Tibial nerve (tissue), 4 donors: ENCODE measurements around the gene SKI.

Experiments used
- EP300 ChIP-seq, 2 donors: sonication (generic); formaldehyde crosslinking; IDR thresholded peaks; one replicate each; pipeline ENCODE4 v1.6.1; 2017; ENCODE audit warnings: antibody characterized with exemption in 2 of 2, mild to moderate bottlenecking in 1 of 2
- POLR2A ChIP-seq, 2 donors: fragments of 450-650 bp; IDR thresholded peaks; one replicate each; pipeline ENCODE4 v1.6.1; 2017; ENCODE audit warnings: antibody characterized with exemption in 2 of 2, mild to moderate bottlenecking in 2 of 2, moderate library complexity in 2 of 2
- TF ChIP-seq, protein P1 (sequence below), 5 experiments: fragments of 200-600 bp in 3 of 5; fragments of 450-650 bp in 2 of 5; sonication (generic) in 3 of 5; IDR thresholded peaks; one replicate each; pipeline ENCODE4 v1.5.1; 2016 to 2019; ENCODE audit warnings: antibody characterized with exemption in 5 of 5, mild to moderate bottlenecking in 3 of 5, moderate library complexity in 2 of 5

DNA sequence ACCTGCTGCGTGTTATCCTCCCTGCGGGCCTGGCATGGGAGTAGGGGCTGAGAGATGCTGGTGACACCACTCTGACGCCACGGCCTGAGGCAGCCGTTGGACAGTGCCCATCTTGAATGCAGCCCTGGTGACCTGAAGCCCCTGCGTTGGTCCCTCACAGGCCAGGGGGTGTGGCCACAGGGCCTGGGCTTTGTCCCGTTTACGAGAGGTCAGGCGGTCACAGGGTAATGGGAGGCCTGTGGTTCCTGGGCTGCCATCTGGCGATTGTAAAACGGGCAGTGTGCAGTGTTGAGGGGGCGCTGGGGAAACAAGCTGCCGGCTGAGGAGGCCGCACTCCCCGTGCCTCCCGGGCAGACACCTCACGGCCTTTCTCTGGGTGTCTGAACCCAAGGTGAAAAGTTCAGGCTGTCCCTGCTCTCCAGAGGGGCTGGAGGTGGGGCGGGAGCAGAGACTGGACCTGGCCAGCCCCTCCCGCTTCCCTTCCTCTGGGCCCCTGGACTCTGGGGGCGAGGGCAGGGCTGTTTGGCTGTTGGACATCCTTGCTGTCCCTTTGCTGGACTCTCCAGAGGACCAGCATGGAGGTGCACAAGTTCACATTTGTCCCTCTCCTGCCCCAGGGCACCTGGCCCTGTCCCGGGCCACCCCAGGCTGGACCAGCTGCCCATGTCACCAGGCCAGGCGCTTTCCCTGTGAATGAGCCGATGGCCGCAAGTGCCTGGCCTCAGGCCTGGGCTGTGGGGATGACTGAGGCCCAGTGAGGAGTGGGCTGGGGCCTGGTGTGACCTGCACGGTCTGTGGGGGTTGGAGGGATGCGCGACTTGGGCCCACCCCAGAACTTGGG lies 42.4 kb downstream of the SKI start:
- TF ChIP-seq POLR2A (IDR thresholded peaks at IDR 0.05) = no peak
- TF ChIP-seq, protein P1, sequence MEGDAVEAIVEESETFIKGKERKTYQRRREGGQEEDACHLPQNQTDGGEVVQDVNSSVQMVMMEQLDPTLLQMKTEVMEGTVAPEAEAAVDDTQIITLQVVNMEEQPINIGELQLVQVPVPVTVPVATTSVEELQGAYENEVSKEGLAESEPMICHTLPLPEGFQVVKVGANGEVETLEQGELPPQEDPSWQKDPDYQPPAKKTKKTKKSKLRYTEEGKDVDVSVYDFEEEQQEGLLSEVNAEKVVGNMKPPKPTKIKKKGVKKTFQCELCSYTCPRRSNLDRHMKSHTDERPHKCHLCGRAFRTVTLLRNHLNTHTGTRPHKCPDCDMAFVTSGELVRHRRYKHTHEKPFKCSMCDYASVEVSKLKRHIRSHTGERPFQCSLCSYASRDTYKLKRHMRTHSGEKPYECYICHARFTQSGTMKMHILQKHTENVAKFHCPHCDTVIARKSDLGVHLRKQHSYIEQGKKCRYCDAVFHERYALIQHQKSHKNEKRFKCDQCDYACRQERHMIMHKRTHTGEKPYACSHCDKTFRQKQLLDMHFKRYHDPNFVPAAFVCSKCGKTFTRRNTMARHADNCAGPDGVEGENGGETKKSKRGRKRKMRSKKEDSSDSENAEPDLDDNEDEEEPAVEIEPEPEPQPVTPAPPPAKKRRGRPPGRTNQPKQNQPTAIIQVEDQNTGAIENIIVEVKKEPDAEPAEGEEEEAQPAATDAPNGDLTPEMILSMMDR (IDR thresholded peaks at IDR 0.05) = no peak
- TF ChIP-seq EP300 (IDR thresholded peaks at IDR 0.05) = no peak
